ENCODE measurements around the gene RABL3.

The RABL3 gene

DNA sequence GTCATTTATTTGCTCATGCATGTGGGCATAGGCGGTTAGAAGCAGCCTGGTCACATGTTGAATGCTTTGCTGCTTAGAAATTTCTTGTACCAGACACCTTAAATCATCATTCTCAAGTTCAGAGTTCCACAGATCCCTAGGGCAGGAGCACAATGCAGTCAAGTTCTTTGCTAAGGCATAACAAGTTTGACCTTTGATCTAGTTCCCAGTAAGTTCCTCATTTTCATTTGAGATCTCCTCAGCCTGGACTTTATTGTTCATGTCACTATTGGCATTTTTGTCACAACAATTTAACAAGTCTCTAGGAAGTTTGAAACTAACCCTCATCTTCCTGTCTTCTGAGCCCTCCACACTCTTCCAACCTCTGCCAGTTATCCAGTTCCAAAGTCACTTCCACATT is 83.0 kb downstream of the RABL3 start:
- Histone ChIP-seq H3K9ac (ENCODE audit: insufficient read length) (no peak overlapping the region), H3K36me3 (ENCODE audit: insufficient read depth, low read length) (no peaks in the 10 kb centered on the region), H3K27ac (no peak overlapping the region), H3K4me3 (no peak overlapping the region), H3K9me3 (ENCODE audit: low read depth, low read length) (no peaks in the 10 kb centered on the region)
- no peak for TF ChIP-seq EZH2 (IDR thresholded peaks at IDR 0.05)
- no peak for TF ChIP-seq FOXP2 (optimal IDR thresholded peaks at IDR 0.05; ENCODE audit: control extremely low read depth, extremely low read length, insufficient read depth)
- no peak for TF ChIP-seq POLR2AphosphoS5 (IDR thresholded peaks at IDR 0.05; ENCODE audit: borderline replicate concordance, low read depth, low read length)
- DNase-seq (ENCODE audit: low read depth, low spot score) = no peak

DNA sequence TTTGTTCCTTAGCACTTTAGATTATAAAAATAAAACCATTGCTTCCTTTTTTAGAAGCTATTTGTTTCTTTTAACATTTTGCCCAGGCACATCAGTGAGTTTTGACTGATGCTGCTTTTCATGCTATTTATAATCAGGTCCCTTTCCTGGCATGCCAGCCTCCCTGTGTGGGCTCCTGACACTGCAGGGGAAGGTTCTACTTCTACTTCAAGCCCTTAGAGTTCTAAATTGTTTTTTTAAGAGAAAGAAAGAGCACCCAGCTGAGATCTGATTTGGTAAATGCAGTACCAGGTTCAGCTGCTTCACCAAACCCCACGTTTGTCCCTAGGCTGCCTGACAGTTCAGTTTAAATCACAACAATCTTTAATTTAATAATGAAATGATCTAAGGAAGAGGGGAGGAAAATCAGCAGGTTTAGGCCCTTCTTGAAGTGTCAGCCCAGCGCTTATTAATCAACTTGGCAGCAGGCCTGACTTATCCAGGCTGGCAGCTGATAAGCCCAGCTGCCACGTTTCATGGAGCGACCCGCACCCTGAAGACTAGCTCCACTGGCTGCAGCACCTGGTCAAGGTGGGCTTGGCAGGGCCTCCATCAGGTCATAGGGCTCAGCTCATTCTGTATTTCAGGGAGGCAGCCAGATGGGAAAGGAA is 89.3 kb downstream of the RABL3 start:
- Histone ChIP-seq H3K9me3 (ENCODE audit: low read depth, low read length) (no peaks in the 10 kb centered on the region), H3K9ac (ENCODE audit: insufficient read length) (no peak overlapping the region), H3K27ac (no peak overlapping the region), H3K4me3 (no peak overlapping the region), H3K36me3 (ENCODE audit: insufficient read depth, low read length) (no peaks in the 10 kb centered on the region)
- TF ChIP-seq EZH2 (IDR thresholded peaks at IDR 0.05) (no peak), POLR2AphosphoS5 (IDR thresholded peaks at IDR 0.05; ENCODE audit: borderline replicate concordance, low read depth, low read length) (no peak), FOXP2 (optimal IDR thresholded peaks at IDR 0.05; ENCODE audit: control extremely low read depth, extremely low read length, insufficient read depth) (no peak)
- no peak for DNase-seq (ENCODE audit: low read depth, low spot score)

DNA sequence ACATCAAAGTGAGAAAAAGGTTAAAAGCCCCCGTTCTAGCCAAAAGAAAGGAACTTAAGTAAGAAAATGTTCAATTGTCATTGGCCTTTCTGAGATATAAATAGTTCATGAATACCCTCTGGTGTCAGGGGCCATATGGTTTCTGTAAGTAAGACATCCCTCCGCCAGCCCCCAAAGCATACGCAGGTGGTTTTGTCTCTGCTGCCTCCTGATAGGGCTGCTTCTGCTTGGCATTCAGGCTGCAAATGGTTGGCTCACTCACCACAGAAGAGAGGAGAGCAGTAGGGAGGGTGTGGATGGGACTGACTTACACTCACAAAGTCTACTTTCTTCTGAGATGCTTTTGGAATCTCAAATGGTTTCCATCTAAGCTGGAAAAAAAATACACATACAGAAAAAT is 90.0 kb downstream of the RABL3 start:
- no peak overlapping the region for H3K9ac ChIP-seq (ENCODE audit: insufficient read length)
- H3K27ac ChIP-seq = no peak overlapping the region
- H3K36me3 ChIP-seq (ENCODE audit: insufficient read depth, low read length) = no peaks in the 10 kb centered on the region
- no peak for DNase-seq (ENCODE audit: low read depth, low spot score)
- TF ChIP-seq POLR2AphosphoS5 (IDR thresholded peaks at IDR 0.05; ENCODE audit: borderline replicate concordance, low read depth, low read length) = no peak
- TF ChIP-seq EZH2 (IDR thresholded peaks at IDR 0.05) = no peak
- TF ChIP-seq FOXP2 (optimal IDR thresholded peaks at IDR 0.05; ENCODE audit: control extremely low read depth, extremely low read length, insufficient read depth) = no peak
- H3K9me3 ChIP-seq (ENCODE audit: low read depth, low read length) = no peaks in the 10 kb centered on the region
- H3K4me3 ChIP-seq = no peak overlapping the region

DNA sequence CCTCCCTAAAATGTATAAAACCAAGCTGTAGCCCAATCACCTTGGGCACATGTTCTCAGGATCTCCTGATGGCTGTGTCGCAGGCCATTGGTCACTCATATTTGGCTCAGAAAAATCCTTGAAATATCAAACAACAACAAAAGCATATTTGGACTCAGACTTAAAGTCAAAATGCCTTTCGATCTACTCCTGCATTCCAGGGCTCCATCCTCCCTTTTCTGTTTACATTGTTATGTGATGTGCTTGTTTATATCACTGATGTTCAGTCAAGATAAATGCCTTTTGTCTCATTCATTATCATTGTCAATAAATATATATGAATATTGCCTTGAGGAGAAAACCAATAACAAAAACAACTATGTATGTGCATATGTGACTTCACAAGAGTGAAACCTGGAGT is 92.0 kb downstream of the RABL3 start:
- no peaks in the 10 kb centered on the region for H3K9me3 ChIP-seq (ENCODE audit: low read depth, low read length)
- H3K9ac ChIP-seq (ENCODE audit: insufficient read length) = no peak overlapping the region
- H3K27ac ChIP-seq = no peak overlapping the region
- TF ChIP-seq FOXP2 (optimal IDR thresholded peaks at IDR 0.05; ENCODE audit: control extremely low read depth, extremely low read length, insufficient read depth) = no peak
- no peak for TF ChIP-seq EZH2 (IDR thresholded peaks at IDR 0.05)
- no peak for TF ChIP-seq POLR2AphosphoS5 (IDR thresholded peaks at IDR 0.05; ENCODE audit: borderline replicate concordance, low read depth, low read length)
- DNase-seq (ENCODE audit: low read depth, low spot score) = no peak
- H3K36me3 ChIP-seq (ENCODE audit: insufficient read depth, low read length) = no peaks in the 10 kb centered on the region
- no peak overlapping the region for H3K4me3 ChIP-seq

DNA sequence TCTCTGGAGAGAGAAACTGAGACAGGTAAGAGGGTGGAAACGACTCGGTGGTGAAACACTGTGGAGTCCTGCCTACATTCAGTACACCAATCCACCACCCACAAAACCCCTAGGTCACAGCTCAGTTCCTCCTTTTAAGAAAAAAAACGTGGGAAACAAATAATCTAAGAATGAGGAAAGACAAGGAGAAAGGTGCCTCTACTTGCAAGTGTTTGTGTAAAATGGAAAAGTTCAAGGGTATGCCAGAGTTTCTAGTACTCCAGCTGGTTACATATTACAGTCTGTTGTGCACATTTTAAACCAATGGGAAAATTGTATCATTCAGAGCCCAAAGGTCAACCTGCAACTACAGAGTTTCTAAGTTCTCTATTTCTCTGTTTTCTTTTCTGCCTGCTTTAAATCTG is 92.5 kb downstream of the RABL3 start:
- H3K4me3 ChIP-seq = no peak overlapping the region
- no peaks in the 10 kb centered on the region for H3K36me3 ChIP-seq (ENCODE audit: insufficient read depth, low read length)
- no peaks in the 10 kb centered on the region for H3K9me3 ChIP-seq (ENCODE audit: low read depth, low read length)
- no peak for DNase-seq (ENCODE audit: low read depth, low spot score)
- H3K9ac ChIP-seq (ENCODE audit: insufficient read length) = no peak overlapping the region
- no peak for TF ChIP-seq EZH2 (IDR thresholded peaks at IDR 0.05)
- TF ChIP-seq FOXP2 (optimal IDR thresholded peaks at IDR 0.05; ENCODE audit: control extremely low read depth, extremely low read length, insufficient read depth) = no peak
- no peak for TF ChIP-seq POLR2AphosphoS5 (IDR thresholded peaks at IDR 0.05; ENCODE audit: borderline replicate concordance, low read depth, low read length)
- H3K27ac ChIP-seq = no peak overlapping the region

DNA sequence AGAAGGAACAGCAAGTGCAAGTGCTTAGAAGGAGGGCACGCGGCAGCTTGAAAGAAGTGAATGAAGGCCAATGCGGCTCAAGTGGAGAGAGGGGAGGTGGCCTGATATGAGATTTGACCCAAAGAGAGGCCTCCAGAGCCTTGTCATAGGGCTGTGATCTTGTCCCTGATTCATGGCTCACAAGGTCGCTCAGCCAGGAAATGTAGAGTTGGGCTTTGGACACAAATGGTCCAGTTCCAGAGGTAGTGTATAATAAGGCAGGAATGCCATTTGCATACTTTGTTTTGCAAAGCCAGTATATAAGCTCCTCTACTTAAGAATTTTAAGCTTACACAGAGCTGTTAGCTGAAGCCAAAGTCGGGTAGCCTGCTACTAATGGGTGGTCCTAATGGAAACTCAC is 94.0 kb downstream of the RABL3 start:
- Histone ChIP-seq H3K9ac (ENCODE audit: insufficient read length) (no peak overlapping the region), H3K4me3 (no peak overlapping the region), H3K9me3 (ENCODE audit: low read depth, low read length) (no peaks in the 10 kb centered on the region), H3K36me3 (ENCODE audit: insufficient read depth, low read length) (no peaks in the 10 kb centered on the region), H3K27ac (no peak overlapping the region)
- no peak for TF ChIP-seq FOXP2 (optimal IDR thresholded peaks at IDR 0.05; ENCODE audit: control extremely low read depth, extremely low read length, insufficient read depth)
- no peak for TF ChIP-seq EZH2 (IDR thresholded peaks at IDR 0.05)
- TF ChIP-seq POLR2AphosphoS5 (IDR thresholded peaks at IDR 0.05; ENCODE audit: borderline replicate concordance, low read depth, low read length) = no peak
- no peak for DNase-seq (ENCODE audit: low read depth, low spot score)

DNA sequence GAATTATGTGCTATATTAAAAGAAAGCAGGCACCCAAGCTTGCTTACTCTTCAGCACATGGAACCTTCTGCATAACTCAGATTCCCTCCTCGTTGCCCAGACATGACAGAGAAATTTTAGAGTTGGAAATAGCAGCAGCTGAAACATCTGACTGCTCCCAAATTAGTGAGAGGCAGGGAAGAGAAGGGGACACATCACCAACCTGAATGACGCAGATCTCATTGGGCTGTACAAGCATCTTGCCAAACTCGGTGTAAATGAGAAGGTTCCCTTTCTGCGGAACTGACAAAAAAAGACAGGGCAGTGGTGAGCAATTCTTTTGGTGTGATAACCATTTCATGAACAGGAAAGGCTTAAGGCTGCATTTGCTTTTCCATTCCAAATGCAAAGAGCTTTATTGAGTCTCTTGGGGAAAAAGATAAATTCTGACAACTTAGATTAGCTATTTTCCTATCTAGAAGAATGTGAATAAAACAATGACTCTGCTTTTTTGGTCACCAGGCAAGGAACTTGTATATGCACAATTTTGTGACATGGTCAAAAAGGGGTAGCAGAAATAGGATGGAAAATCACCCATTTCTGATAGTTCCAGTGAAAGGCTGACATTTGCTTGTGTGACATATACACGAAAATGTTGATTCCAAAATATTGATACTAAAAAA is 95.4 kb downstream of the RABL3 start:
- H3K9me3 ChIP-seq (ENCODE audit: low read depth, low read length) = no peaks in the 10 kb centered on the region
- no peak overlapping the region for H3K9ac ChIP-seq (ENCODE audit: insufficient read length)
- H3K36me3 ChIP-seq (ENCODE audit: insufficient read depth, low read length) = no peaks in the 10 kb centered on the region
- no peak overlapping the region for H3K4me3 ChIP-seq
- TF ChIP-seq FOXP2 (optimal IDR thresholded peaks at IDR 0.05; ENCODE audit: control extremely low read depth, extremely low read length, insufficient read depth) (no peak), POLR2AphosphoS5 (IDR thresholded peaks at IDR 0.05; ENCODE audit: borderline replicate concordance, low read depth, low read length) (no peak), EZH2 (IDR thresholded peaks at IDR 0.05) (no peak)
- no peak for DNase-seq (ENCODE audit: low read depth, low spot score)
- no peak overlapping the region for H3K27ac ChIP-seq

DNA sequence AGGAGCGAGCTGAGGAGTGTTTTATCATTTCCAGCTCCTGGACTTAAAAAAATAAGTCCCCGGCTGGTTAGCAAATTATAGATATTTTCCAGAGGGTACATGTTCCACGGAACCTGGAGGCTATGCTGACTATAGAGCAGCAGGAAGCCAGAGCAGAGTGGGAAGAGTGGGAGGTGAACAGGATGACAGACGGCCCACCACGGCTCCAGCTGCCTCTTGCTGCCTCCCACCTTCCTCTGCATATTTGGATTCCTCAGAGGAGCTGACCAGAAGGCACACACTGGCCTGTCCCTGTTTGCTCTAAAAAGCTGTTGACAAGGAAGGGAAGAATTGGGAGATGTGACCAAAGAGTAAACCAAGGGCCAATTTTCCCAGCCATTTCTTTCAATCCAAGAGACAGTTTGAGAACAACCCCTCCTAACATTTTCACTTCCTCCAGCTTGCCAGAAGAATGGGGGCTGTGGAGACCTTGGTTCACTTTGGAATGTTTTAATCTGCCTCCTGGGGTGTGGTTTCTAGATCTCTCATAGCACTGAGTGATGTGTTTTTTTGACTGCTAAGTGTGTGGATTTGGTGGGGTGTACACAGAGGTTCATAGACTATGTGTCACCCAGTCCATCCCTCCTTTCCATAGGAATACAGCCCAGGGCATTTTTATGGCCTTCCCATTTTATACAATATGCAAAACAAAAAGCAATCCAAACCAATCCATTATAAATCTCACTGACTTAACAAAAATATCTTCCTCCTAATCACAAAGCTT is 97.1 kb downstream of the RABL3 start:
- Histone ChIP-seq H3K4me3 (peak overlapping the region; percentile 20; the same call in 1 of the 2 replicates), H3K36me3 (ENCODE audit: insufficient read depth, low read length) (no peaks in the 10 kb centered on the region), H3K27ac (peak overlapping the region; percentile 5; the same call in 1 of the 2 replicates), H3K9ac (ENCODE audit: insufficient read length) (no peak overlapping the region), H3K9me3 (ENCODE audit: low read depth, low read length) (no peaks in the 10 kb centered on the region)
- TF ChIP-seq POLR2AphosphoS5 (IDR thresholded peaks at IDR 0.05; ENCODE audit: borderline replicate concordance, low read depth, low read length) = no peak
- no peak for TF ChIP-seq FOXP2 (optimal IDR thresholded peaks at IDR 0.05; ENCODE audit: control extremely low read depth, extremely low read length, insufficient read depth)
- TF ChIP-seq EZH2 (IDR thresholded peaks at IDR 0.05) = no peak
- DNase-seq (ENCODE audit: low read depth, low spot score) = no peak
